A549 (cell line): ENCODE data around the gene PBX1. TPM values are rescaled to one million over a fixed set of nuclear protein-coding genes. Genes with fewer than 3 reads are reported as not detected.

Source experiments
- ATAC-seq, 2 experiments: fragments of 200-7000 bp in 1 of 2; fragments of >200 bp in 1 of 2; cut with Nextera tagmentation in 1 of 2; cut with Tn5 transposase in 1 of 2; 3 replicates each; pipeline versions ENCODE4 v1.8.0 to v1.9.1; 2018 to 2020; ENCODE audit warnings: mild to moderate bottlenecking in 1 of 2, moderate library complexity in 1 of 2
- CTCF ChIA-PET: fragments of 300-600 bp; sonication (Branson Sonifier 250); formaldehyde crosslinking; extraction: SDS; loops from one replicate; lab custom pipeline; 2021; ENCODE audit warnings: antibody characterized with exemption, inconsistent platforms; lab: Yijun Ruan, JAX
- POLR2A ChIA-PET: fragments of 350-600 bp; formaldehyde crosslinking; extraction: SDS; loops from one replicate; lab custom pipeline; 2021; ENCODE audit warnings: antibody characterized with exemption, inconsistent platforms; lab: Yijun Ruan, JAX
- DNase-seq, 2 experiments: peaks; one replicate each; pipeline versions ENCODE4 v3.0.0 to v3.0.0-alpha.2; 2011 to 2016; ENCODE audit warnings: low read depth in 1 of 2, low spot score in 1 of 2
- FAIRE-seq: peaks from 2 replicates; lab custom pipeline; 2011; peaks lifted over from hg19 to GRCh38; lab: Jason Lieb, UNC
- H3K27ac ChIP-seq, 2 experiments: fragments of >200 bp; sonication (Bioruptor Twin); formaldehyde crosslinking; 3 replicates each; pipeline ENCODE4 v1.5.1; 2016 to 2017
- H3K4me1 ChIP-seq: fragments of >200 bp; sonication (Bioruptor Twin); formaldehyde crosslinking; 3 replicates; pipeline ENCODE4 v1.6.1; 2016
- H3K4me2 ChIP-seq: fragments of >200 bp; sonication (Bioruptor Twin); formaldehyde crosslinking; 3 replicates; pipeline ENCODE4 v1.6.1; 2016
- H3K4me3 ChIP-seq: fragments of >200 bp; sonication (Bioruptor Twin); formaldehyde crosslinking; 3 replicates; pipeline ENCODE4 v1.5.1; 2016
- H3K9me3 ChIP-seq: fragments of >200 bp; sonication (Bioruptor Twin); formaldehyde crosslinking; 3 replicates; pipeline ENCODE4 v1.6.1; 2016
- CBX2 ChIP-seq: fragments of 200-600 bp; sonication (generic); IDR thresholded peaks from 2 replicates; pipeline ENCODE4 v1.6.1; 2016; ENCODE audit warnings: low read depth, mild to moderate bottlenecking, borderline replicate concordance
- CEBPB ChIP-seq, 2 experiments: fragments of >200 bp in 1 of 2; sonication (Bioruptor Twin) in 1 of 2; formaldehyde crosslinking in 1 of 2; IDR thresholded peaks; 2 replicates each; pipeline ENCODE4 v1.6.1; 2012 to 2016
- ELK1 ChIP-seq: fragments of 150-350 bp; IDR thresholded peaks from 2 replicates; pipeline ENCODE4 v1.6.1; 2014; ENCODE audit warnings: low read depth, mild to moderate bottlenecking, low read length
- FOSB ChIP-seq: fragments of 250-450 bp; sonication (Bioruptor Pico); IDR thresholded peaks from 2 replicates; pipeline ENCODE4 v1.5.0; 2020; ENCODE audit warnings: mild to moderate bottlenecking, moderate library complexity
- FOSL2 ChIP-seq, 2 experiments: fragments of 450-650 bp in 1 of 2; fragments of >200 bp in 1 of 2; sonication (Bioruptor Twin) in 1 of 2; formaldehyde crosslinking; IDR thresholded peaks; 2 replicates each; pipeline versions ENCODE4 v1.5.0 to v1.6.1; 2016 to 2020; ENCODE audit warnings: mild to moderate bottlenecking in 1 of 2, moderate library complexity in 1 of 2
- FOXS1 ChIP-seq: fragments of 250-450 bp; sonication (Bioruptor Pico); IDR thresholded peaks from 2 replicates; pipeline ENCODE4 v1.5.0; 2020; ENCODE audit warnings: mild to moderate bottlenecking, moderate library complexity
- HDAC2 ChIP-seq: fragments of 200-600 bp; sonication (generic); IDR thresholded peaks from 2 replicates; pipeline ENCODE4 v1.6.1; 2016
- HOXA7 ChIP-seq: fragments of 250-450 bp; sonication (Bioruptor Pico); IDR thresholded peaks from 2 replicates; pipeline ENCODE4 v1.5.0; 2020; ENCODE audit warnings: mild to moderate bottlenecking, moderate library complexity
- JUNB ChIP-seq: fragments of >200 bp; sonication (Bioruptor Twin); formaldehyde crosslinking; IDR thresholded peaks from 2 replicates; pipeline ENCODE4 v1.6.1; 2016
- KDM1A ChIP-seq: fragments of 200-600 bp; sonication (generic); IDR thresholded peaks from 2 replicates; pipeline ENCODE4 v1.6.1; 2016; ENCODE audit warnings: low read depth, mild to moderate bottlenecking
- KDM5A ChIP-seq: fragments of 200-600 bp; sonication (generic); IDR thresholded peaks from 2 replicates; pipeline ENCODE4 v1.6.1; 2016; ENCODE audit warnings: antibody characterized with exemption, mild to moderate bottlenecking
- MAFK ChIP-seq: fragments of 450-650 bp; IDR thresholded peaks from 2 replicates; pipeline ENCODE4 v1.6.1; 2014; ENCODE audit not compliant: partially characterized antibody
- MAZ ChIP-seq: fragments of 150-350 bp; IDR thresholded peaks from 2 replicates; pipeline ENCODE4 v1.6.1; 2014; ENCODE audit warnings: antibody characterized with exemption, low read depth, low read length, borderline replicate concordance
- PHF8 ChIP-seq: fragments of 200-600 bp; sonication (generic); IDR thresholded peaks from 2 replicates; pipeline ENCODE4 v1.6.1; 2016; ENCODE audit warnings: low read depth, mild to moderate bottlenecking, antibody characterized with exemption, moderate library complexity, borderline replicate concordance
- RFX5 ChIP-seq: fragments of 450-650 bp; IDR thresholded peaks from 2 replicates; pipeline ENCODE4 v1.7.1; 2014; ENCODE audit warnings: antibody characterized with exemption, mild to moderate bottlenecking, moderate library complexity
- RNF2 ChIP-seq: fragments of 200-600 bp; sonication (generic); IDR thresholded peaks from 2 replicates; pipeline ENCODE4 v1.6.1; 2016; ENCODE audit warnings: low read depth, mild to moderate bottlenecking, antibody characterized with exemption, moderate library complexity, borderline replicate concordance
- TP53 ChIP-seq: fragments of 250-450 bp; sonication (Bioruptor Pico); IDR thresholded peaks from 2 replicates; pipeline ENCODE4 v1.5.0; 2021; ENCODE audit warnings: mild to moderate bottlenecking, moderate library complexity
- ZNF302 ChIP-seq: fragments of 250-450 bp; sonication (Bioruptor Pico); IDR thresholded peaks from 2 replicates; pipeline ENCODE4 v1.9.0; 2021; ENCODE audit warnings: inconsistent platforms, mild to moderate bottlenecking, moderate library complexity
- ZSCAN20 ChIP-seq: fragments of 250-450 bp; sonication (Bioruptor Pico); IDR thresholded peaks from 2 replicates; pipeline ENCODE4 v1.8.0; 2022; ENCODE audit warnings: mild to moderate bottlenecking, moderate library complexity
- WGBS: methylation state at CpG from one replicate; pipeline ENCODE4 v1.1.6; 2017; ENCODE audit errors: missing lambda C conversion rate; 5-methylcytosine and 5-hydroxymethylcytosine counted together
- polyA plus RNA-seq, 4 experiments: library from polyadenylated mRNA; depleted of rRNA in 3 of 4; stranded (reverse); fragments of >200 nt; fragmentation: RNase III in 1 of 4; extraction: RNeasy Plus Mini Kit Qiagen cat#74134 plus additional on column Dnase treatment in 1 of 4; gene quantifications; 2 replicates in 3 of 4; 3 replicates in 1 of 4; pipeline ENCODE4 v1.2.3, GENCODE V29; 2011 to 2017
- TF ChIP-seq, protein P1 (sequence below): fragments of >200 bp; sonication (Bioruptor Twin); formaldehyde crosslinking; IDR thresholded peaks from 2 replicates; pipeline ENCODE4 v1.6.1; 2016

The PBX1 gene
- polyA plus RNA-seq, 2 of the 4 experiments (the other 2 are of a cell fraction): 47.8 to 61.5 TPM

DNA sequence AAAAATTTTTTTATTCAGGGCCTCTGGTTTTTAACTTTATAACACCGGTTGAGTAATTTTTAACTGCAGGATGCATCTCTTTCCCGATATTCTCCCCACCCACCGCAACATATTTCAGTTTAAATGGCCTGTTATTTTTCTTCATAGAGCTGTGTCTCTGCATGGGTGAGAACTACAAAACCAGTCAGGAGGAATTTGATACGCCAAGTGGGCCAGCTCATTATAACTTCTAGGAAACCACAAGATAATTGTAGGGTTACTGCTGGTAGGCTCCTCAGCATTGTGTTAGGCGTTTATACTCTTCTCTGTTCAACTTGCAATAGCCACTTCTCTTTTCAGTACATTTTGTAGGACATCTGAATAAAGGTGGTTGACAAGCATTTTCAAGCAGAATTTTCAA lies 169.7 kb downstream of the PBX1 start:
- Histone ChIP-seq H3K4me1 (peaks cover 29% of the 10 kb centered on the region), H3K4me2 (no peak overlapping the region), H3K9me3 (no peaks in the 10 kb centered on the region), H3K27ac (no peak overlapping the region), H3K4me3 (no peak overlapping the region)
- DNase-seq (no peak), FAIRE-seq (no peak), ATAC-seq (no peak)
- WGBS: 77% methylated on average over 5 of the region's 5 CpGs
- ChIA-PET CTCF (no interaction called here), POLR2A (no interaction called here)
- TF ChIP-seq KDM5A: no peak
- no peak for TF ChIP-seq HOXA7 (CRISPR knock-in tag)
- TF ChIP-seq CBX2: no peak
- no peak for TF ChIP-seq FOXS1 (CRISPR knock-in tag)
- TF ChIP-seq PHF8: no peak
- TF ChIP-seq CEBPB (IDR thresholded peaks at IDR 0.05): no peak

GRCh38 chr1:164731161-164731876 lies 172.3 kb downstream of the PBX1 start:
- ChIA-PET CTCF (no interaction called here), POLR2A (no interaction called here)
- Histone ChIP-seq H3K4me1 (peaks cover 42% of the 10 kb centered on the region), H3K27ac (peak overlapping the region in 1 of 2 experiments; percentile 29; a peak in 2 of 6 replicates), H3K9me3 (no peaks in the 10 kb centered on the region), H3K4me2 (no peak overlapping the region), H3K4me3 (no peak overlapping the region)
- no peak for FAIRE-seq
- DNase-seq: no peak
- TF ChIP-seq HDAC2: no peak
- no peak for TF ChIP-seq RFX5
- TF ChIP-seq ZSCAN20 (CRISPR knock-in tag): no peak
- TF ChIP-seq MAZ: no peak
- no peak for TF ChIP-seq RNF2
- no peak for ATAC-seq
- WGBS: 77% methylated on average over 11 of the region's 11 CpGs

GRCh38 chr1:164733070-164733469 lies 174.1 kb downstream of the PBX1 start:
- Histone ChIP-seq H3K4me1 (peaks cover 42% of the 10 kb centered on the region), H3K4me2 (peak overlapping the region; percentile 3; the same call in 2 of the 3 replicates), H3K27ac (peak overlapping the region in 1 of 2 experiments; percentile 55; a peak in 3 of 6 replicates)
- FAIRE-seq (peak; percentile 32), ATAC-seq (peak in 1 of 2 experiments; percentile 67; a peak in 3 of 6 replicates)
- POLR2A ChIA-PET: no interaction called here
- TF ChIP-seq, protein P1, sequence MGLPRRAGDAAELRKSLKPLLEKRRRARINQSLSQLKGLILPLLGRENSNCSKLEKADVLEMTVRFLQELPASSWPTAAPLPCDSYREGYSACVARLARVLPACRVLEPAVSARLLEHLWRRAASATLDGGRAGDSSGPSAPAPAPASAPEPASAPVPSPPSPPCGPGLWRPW: no peak
- TF ChIP-seq JUNB: peak; percentile 28; the same call in 1 of the 2 replicates
- TF ChIP-seq FOSL2 (IDR thresholded peaks at IDR 0.05): 0 out of 2 replicates have a peak, but pooled peaks have one; percentile 31
- TF ChIP-seq FOSL2 (CRISPR knock-in tag; IDR thresholded peaks at IDR 0.05): peak; percentile 77
- TF ChIP-seq, all 56 proteins: peak for 2
- DNase-seq: peak; percentile 37 to 55
- 42% methylated on average over 3 of the region's 3 CpGs for WGBS
- CTCF ChIA-PET: no interaction called here
- no peak overlapping the region for H3K4me3 ChIP-seq
- no peaks in the 10 kb centered on the region for H3K9me3 ChIP-seq

DNA sequence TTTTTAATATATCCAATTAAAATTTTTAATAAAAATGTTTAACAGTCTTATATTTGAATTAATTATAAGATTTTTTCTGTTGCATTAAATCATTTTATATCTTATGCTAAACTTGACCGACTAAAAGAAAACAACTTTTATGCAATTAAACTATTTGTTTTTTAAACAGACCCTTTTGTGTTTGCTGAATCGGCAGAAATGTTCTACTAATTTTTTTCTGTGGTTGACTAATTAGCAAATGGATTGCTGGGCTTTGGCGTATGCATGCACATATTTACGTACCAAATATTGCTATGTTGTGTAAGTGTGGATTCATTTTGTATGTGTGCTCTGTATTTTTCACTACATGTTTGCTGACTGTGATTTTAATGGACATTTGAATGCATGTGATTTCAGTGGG lies 174.8 kb downstream of the PBX1 start:
- no peak for DNase-seq
- no peak for FAIRE-seq
- Histone ChIP-seq H3K4me1 (peaks cover 49% of the 10 kb centered on the region), H3K27ac (peak overlapping the region in 1 of 2 experiments; percentile 56; a peak in 3 of 6 replicates), H3K4me2 (no peak overlapping the region), H3K4me3 (no peak overlapping the region), H3K9me3 (no peaks in the 10 kb centered on the region)
- TF ChIP-seq FOSB (CRISPR knock-in tag): no peak
- TF ChIP-seq ELK1: no peak
- TF ChIP-seq TP53 (CRISPR knock-in tag): no peak
- no peak for TF ChIP-seq ZNF302 (CRISPR knock-in tag)
- peak; percentile 92 for TF ChIP-seq MAFK
- TF ChIP-seq KDM1A: no peak
- ChIA-PET CTCF (no interaction called here), POLR2A (no interaction called here)
- no peak for ATAC-seq
- WGBS: 80% methylated on average over 4 of the region's 4 CpGs
